T-cell (primary cell): Measurements from ENCODE around the gene NCBP1. TPM values are rescaled to one million over a fixed set of nuclear protein-coding genes. Genes with fewer than 3 reads are reported as not detected.

Source experiments
- ATAC-seq, 4 experiments: fragments of 200-7000 bp in 3 of 4; fragments of 150-1000 bp in 1 of 4; cut with Tn5 transposase; replicated peaks in 1 of 4; 1 replicate in 3 of 4; 2 replicates in 1 of 4; pipeline ENCODE4 v1.10.0; 2021; ENCODE audit warnings: moderate library complexity in 3 of 4, mild to moderate bottlenecking in 2 of 4, moderate number of reproducible peaks in 1 of 4
- CTCF ChIA-PET, 2 donors: fragments of 300-600 bp; sonication (Branson Sonifier 250); formaldehyde crosslinking; loops; one replicate each; lab custom pipeline; 2022; ENCODE audit warnings: antibody characterized with exemption in 2 of 2; lab: Charles Lee
- POLR2A ChIA-PET, 2 donors: fragments of 300-600 bp; sonication (Branson Sonifier 250); formaldehyde crosslinking; loops; one replicate each; lab custom pipeline; 2022; ENCODE audit warnings: antibody characterized with exemption in 2 of 2; lab: Charles Lee
- DNase-seq, 35 experiments: peaks; one replicate each; pipeline versions ENCODE4 v3.0.0 to v3.0.0-alpha.2; 2013 to 2023
- H3K27ac ChIP-seq: one replicate; pipeline ENCODE4 v1.5.1; 2013; ENCODE audit warnings: low read length
- H3K27me3 ChIP-seq, 2 experiments: replicated peaks in 1 of 2; 1 replicate in 1 of 2; 2 replicates in 1 of 2; pipeline versions ENCODE4 v1.6.1 to v1.7.0; 2013; ENCODE audit warnings: low read length in 1 of 2, mixed read lengths in 1 of 2; ENCODE audit not compliant: control insufficient read depth in 2 of 2, insufficient read depth in 2 of 2; ENCODE audit errors: extremely low read depth in 1 of 2
- H3K36me3 ChIP-seq, 2 donors: 1 replicate in 1 of 2; 2 replicates in 1 of 2; pipeline versions ENCODE4 v1.6.1 to v1.7.0; 2013; ENCODE audit warnings: low read length in 1 of 2; ENCODE audit not compliant: control insufficient read depth in 2 of 2, insufficient read depth in 1 of 2; ENCODE audit errors: extremely low read depth in 1 of 2
- H3K4me1 ChIP-seq, 2 experiments: 1 replicate in 1 of 2; 2 replicates in 1 of 2; pipeline versions ENCODE4 v1.6.1 to v1.7.0; 2013; ENCODE audit warnings: low read length in 2 of 2, mixed read lengths in 1 of 2; ENCODE audit not compliant: insufficient read depth in 2 of 2, control insufficient read depth in 1 of 2; ENCODE audit errors: extremely low read depth in 1 of 2
- H3K4me3 ChIP-seq, 2 donors: 1 replicate in 1 of 2; 2 replicates in 1 of 2; pipeline versions ENCODE4 v1.5.1 to v1.7.0; 2013; ENCODE audit warnings: mild to moderate bottlenecking in 2 of 2, low read length in 1 of 2, moderate library complexity in 1 of 2; ENCODE audit not compliant: control insufficient read depth in 1 of 2; ENCODE audit errors: extremely low read depth in 1 of 2
- H3K9me3 ChIP-seq: 2 replicates; pipeline ENCODE4 v1.7.0; 2013
- H3K27ac Mint-ChIP-seq, 2 donors: one replicate each; pipeline ENCODE4 v1.8.0; 2020 to 2021; ENCODE audit warnings: mild to moderate bottlenecking in 2 of 2, mixed read lengths in 2 of 2
- H3K27me3 Mint-ChIP-seq, 2 donors: one replicate each; pipeline ENCODE4 v1.8.0; 2021 to 2022; ENCODE audit warnings: mixed read lengths in 2 of 2
- H3K36me3 Mint-ChIP-seq: one replicate; pipeline ENCODE4 v1.8.0; 2021; ENCODE audit warnings: mixed read lengths
- H3K4me1 Mint-ChIP-seq, 3 donors: one replicate each; pipeline ENCODE4 v1.8.0; 2020 to 2022; ENCODE audit warnings: mixed read lengths in 3 of 3, mild to moderate bottlenecking in 1 of 3
- H3K4me3 Mint-ChIP-seq, 3 donors: one replicate each; pipeline ENCODE4 v1.8.0; 2020 to 2022; ENCODE audit warnings: mild to moderate bottlenecking in 3 of 3, mixed read lengths in 3 of 3, moderate library complexity in 3 of 3
- H3K9me3 Mint-ChIP-seq, 3 donors: one replicate each; pipeline ENCODE4 v1.8.0; 2020 to 2022; ENCODE audit warnings: mixed read lengths in 3 of 3
- WGBS: methylation state at CpG from one replicate; pipeline ENCODE4 v1.1.5; 2013; ENCODE audit warnings: missing lambda C conversion rate; ENCODE audit not compliant: insufficient coverage; 5-methylcytosine and 5-hydroxymethylcytosine counted together
- total RNA-seq, 35 experiments: library from RNA in 6 of 35; stranded (reverse) in 6 of 35; fragments of 120-200 nt in 1 of 35; gene quantifications; one replicate each; pipeline versions ENCODE4 v1.2.1 to v1.2.4 and lab custom pipeline; 2013 to 2026

The NCBP1 gene
- total RNA-seq, 5 donors from 2014 or later (not counting 1 experiment from before 2014, with no cell fraction given), result 31.9 to 38.7 (median 33.8) TPM

GRCh38 chr9:97717866-97718265 lies 84.2 kb downstream of the NCBP1 start:
- H3K27ac ChIP-seq, result no peak overlapping the region
- Mint-ChIP-seq H3K9me3 (peaks cover 4 to 6% (median 5%) of the 10 kb centered on the region in 3 donors), H3K27ac (no peak overlapping the region), H3K36me3 (peaks cover 4% of the 10 kb centered on the region), H3K4me3 (no peak overlapping the region), H3K27me3 (peaks cover 8 to 12% of the 10 kb centered on the region in 2 donors), H3K4me1 (peaks cover 17 to 18% (median 18%) of the 10 kb centered on the region in 3 donors)
- POLR2A ChIA-PET, result interaction anchor here in 1 of 2 donors (0.6 kb wide), 1 partner anchor 21 kb away, joined by 3 read pairs; the partner anchor contains the start of gene XPA
- ATAC-seq (no peak), DNase-seq (no peak)
- peaks cover 8 to 10% of the 10 kb centered on the region in 2 experiments for H3K4me1 ChIP-seq
- no peaks in the 10 kb centered on the region for H3K9me3 ChIP-seq
- WGBS, result 100% methylated on average over 1 of the region's 3 CpGs
- H3K36me3 ChIP-seq, result no peaks in the 10 kb centered on the region
- CTCF ChIA-PET, result no interaction called here
- no peak overlapping the region for H3K4me3 ChIP-seq
- H3K27me3 ChIP-seq, result peaks cover 0 to 4% of the 10 kb centered on the region in 2 experiments

- Histone ChIP-seq H3K36me3 (no peaks in the 10 kb centered on the region), H3K27me3 (peaks cover 0 to 13% of the 10 kb centered on the region in 2 experiments), H3K27ac (no peak overlapping the region), H3K4me3 (no peak overlapping the region), H3K9me3 (no peaks in the 10 kb centered on the region), H3K4me1 (no peaks in the 10 kb centered on the region)
- POLR2A ChIA-PET, result no interaction called here
- DNase-seq (no peak), ATAC-seq (no peak)
- CTCF ChIA-PET, result interaction anchor here in 1 of 2 donors (0.5 kb wide), 1 partner anchor 32 kb away, joined by 3 read pairs; no protein-coding TSS in a partner anchor
- 69% methylated on average over 2 of the region's 2 CpGs for WGBS
- H3K27ac Mint-ChIP-seq, result no peak overlapping the region
- peaks cover 4% of the 10 kb centered on the region for H3K36me3 Mint-ChIP-seq
- peaks cover 14 to 23% of the 10 kb centered on the region in 2 donors for H3K27me3 Mint-ChIP-seq
- H3K9me3 Mint-ChIP-seq, result peaks cover 4 to 6% (median 5%) of the 10 kb centered on the region in 3 donors
- H3K4me3 Mint-ChIP-seq, result no peak overlapping the region
- no peaks in the 10 kb centered on the region for H3K4me1 Mint-ChIP-seq
These were observed 87.8 kb downstream of the NCBP1 start for GRCh38 chr9:97721396-97721795.

GRCh38 chr9:97722331-97722730 lies 88.7 kb downstream of the NCBP1 start:
- WGBS, result 86% methylated on average over 1 of the region's 2 CpGs

More at GRCh38 chr9:97722331-97722730, 88.7 kb downstream of the NCBP1 start:
- H3K27ac ChIP-seq, result no peak overlapping the region
- POLR2A ChIA-PET, result no interaction called here
- no peaks in the 10 kb centered on the region for H3K36me3 ChIP-seq
- no peak for DNase-seq
- Mint-ChIP-seq H3K27me3 (peaks cover 17 to 23% of the 10 kb centered on the region in 2 donors), H3K4me1 (no peaks in the 10 kb centered on the region), H3K36me3 (peaks cover 4% of the 10 kb centered on the region), H3K27ac (no peak overlapping the region), H3K4me3 (no peak overlapping the region), H3K9me3 (peaks cover 4 to 6% (median 5%) of the 10 kb centered on the region in 3 donors)
- no peak overlapping the region for H3K4me3 ChIP-seq
- no peaks in the 10 kb centered on the region for H3K9me3 ChIP-seq
- H3K27me3 ChIP-seq, result peaks cover 0 to 13% of the 10 kb centered on the region in 2 experiments
- CTCF ChIA-PET, result no interaction called here
- no peak for ATAC-seq
- no peaks in the 10 kb centered on the region for H3K4me1 ChIP-seq

Other genes with a start within 250 kb of the NCBP1 start
- gene TDRD7, start 221.7 kb upstream of the NCBP1 start, total RNA-seq, result 10 to 100 TPM in 3 of 5 donors, 1 to 10 TPM in 2; 9.2 to 11.9 (median 10.2) TPM
- gene TMOD1, start 132.2 kb upstream of the NCBP1 start, total RNA-seq, result 1 to 10 TPM in 4 of 5 donors, under 1 TPM in 1; 0.70 to 1.9 (median 1.3) TPM
- 10 to 100 TPM; 15.4 to 24.0 (median 17.9) TPM for gene TSTD2, start 453 bp upstream of the NCBP1 start, total RNA-seq
- gene XPA, start 63.5 kb downstream of the NCBP1 start, total RNA-seq, result 10 to 100 TPM; 21.7 to 24.5 (median 23.3) TPM
- gene FOXE1, start 219.4 kb downstream of the NCBP1 start, total RNA-seq, result under 1 TPM in 4 of 5 donors, not detected in 1; 0.06 to 0.14 (median 0.11) TPM